SU-DHL-6 (cell line): ENCODE measurements around the gene MAML3.

Experiments
- H2AFZ ChIP-seq: fragments of 200-600 bp; sonication (generic); 2 replicates; pipeline ENCODE4 v1.6.1; 2014; ENCODE audit warnings: low read depth, mild to moderate bottlenecking, moderate library complexity, mixed read lengths, antibody characterized with exemption, low read length; ENCODE audit not compliant: severe bottlenecking
- H3F3A ChIP-seq: fragments of 200-600 bp; shearing (Covaris generic); 2 replicates; pipeline ENCODE4 v1.6.0; 2016; ENCODE audit warnings: antibody characterized with exemption, mild to moderate bottlenecking; ENCODE audit not compliant: insufficient read depth
- H3K27ac ChIP-seq: fragments of 200-600 bp; sonication (generic); 2 replicates; pipeline ENCODE4 v1.5.1; 2016; ENCODE audit warnings: low read depth, mild to moderate bottlenecking, low read length, moderate library complexity, mixed read lengths
- H3K27me3 ChIP-seq: fragments of 200-600 bp; sonication (generic), shearing (Covaris generic); 2 replicates; pipeline ENCODE4 v1.6.0; 2014; ENCODE audit warnings: mild to moderate bottlenecking, low read length
- H3K36me3 ChIP-seq: fragments of 200-600 bp; sonication (generic); 2 replicates; pipeline ENCODE4 v1.6.1; 2014; ENCODE audit warnings: mild to moderate bottlenecking, low read length, mixed read lengths
- H3K4me2 ChIP-seq: fragments of 300-600, 200-600 bp; shearing (Covaris generic), sonication (generic); 2 replicates; pipeline ENCODE4 v1.6.0; 2014; ENCODE audit warnings: low read length, low read depth, mild to moderate bottlenecking; ENCODE audit not compliant: poor library complexity, severe bottlenecking
- H3K4me3 ChIP-seq: fragments of 200-600 bp; sonication (generic); 2 replicates; pipeline ENCODE4 v1.5.1; 2014; ENCODE audit warnings: antibody characterized with exemption, low read length, mild to moderate bottlenecking, mixed read lengths; ENCODE audit not compliant: insufficient read depth, poor library complexity, severe bottlenecking
- H3K79me2 ChIP-seq: fragments of 200-600 bp; sonication (generic); 2 replicates; pipeline ENCODE4 v1.6.1; 2014; ENCODE audit warnings: mild to moderate bottlenecking, low read length, moderate library complexity; ENCODE audit not compliant: insufficient read depth
- H3K9ac ChIP-seq: fragments of 200-600 bp; sonication (generic); 2 replicates; pipeline ENCODE4 v1.7.0; 2014; ENCODE audit warnings: mild to moderate bottlenecking, low read length
- H3K9me2 ChIP-seq: fragments of 200-600 bp; sonication (generic); replicated peaks from 2 replicates; pipeline ENCODE4 v1.6.1; 2014; ENCODE audit warnings: low read length; ENCODE audit not compliant: insufficient read depth
- H3K9me3 ChIP-seq: fragments of 200-600 bp; sonication (generic); 2 replicates; pipeline ENCODE4 v1.6.1; 2014; ENCODE audit warnings: low read length, mixed read lengths; ENCODE audit not compliant: insufficient read depth
- H4K20me1 ChIP-seq: fragments of 200-600 bp; sonication (generic); 2 replicates; pipeline ENCODE4 v1.6.1; 2014; ENCODE audit warnings: low read depth, mild to moderate bottlenecking, antibody characterized with exemption, low read length, moderate library complexity, mixed read lengths
- CTCF ChIP-seq: fragments of 200-600 bp; sonication (generic); IDR thresholded peaks from one replicate; pipeline ENCODE4 v1.5.1; 2017; ENCODE audit warnings: antibody characterized with exemption, mild to moderate bottlenecking, low read length, moderate library complexity; ENCODE audit not compliant: insufficient read depth, poor library complexity, severe bottlenecking
- EZH2phosphoT487 ChIP-seq: fragments of 200-600 bp; sonication (generic), shearing (Covaris generic); conservative IDR thresholded peaks from 2 replicates; pipeline ENCODE4 v1.6.1; 2018; ENCODE audit warnings: mild to moderate bottlenecking, antibody characterized with exemption, low read length, moderate library complexity, mixed read lengths

The MAML3 gene

GRCh38 chr4:139920486-139921002 lies 233.4 kb downstream of the MAML3 start:
- Histone ChIP-seq H3K4me3 (no peak overlapping the region), H3K9ac (no peak overlapping the region), H3K4me2 (no peak overlapping the region), H4K20me1 (no peaks in the 10 kb centered on the region), H3K36me3 (no peaks in the 10 kb centered on the region), H3K79me2 (no peaks in the 10 kb centered on the region), H3K9me2 (no peaks in the 10 kb centered on the region), H2AFZ (no peak overlapping the region), H3K27ac (no peak overlapping the region), H3K27me3 (no peaks in the 10 kb centered on the region), H3F3A (no peaks in the 10 kb centered on the region), H3K9me3 (no peaks in the 10 kb centered on the region)
- TF ChIP-seq CTCF (no peak), EZH2phosphoT487 (no peak)

- Histone ChIP-seq H4K20me1 (no peaks in the 10 kb centered on the region), H3F3A (no peaks in the 10 kb centered on the region), H3K27me3 (no peaks in the 10 kb centered on the region), H3K9me3 (no peaks in the 10 kb centered on the region), H3K36me3 (no peaks in the 10 kb centered on the region), H3K27ac (no peak overlapping the region), H2AFZ (no peak overlapping the region), H3K4me2 (no peak overlapping the region), H3K79me2 (no peaks in the 10 kb centered on the region), H3K4me3 (no peak overlapping the region), H3K9me2 (no peaks in the 10 kb centered on the region), H3K9ac (no peak overlapping the region)
- TF ChIP-seq CTCF: no peak
- no peak for TF ChIP-seq EZH2phosphoT487
Measured at GRCh38 chr4:139919521-139919920, 234.5 kb downstream of the MAML3 start.

GRCh38 chr4:139919004-139919403 lies 235.0 kb downstream of the MAML3 start:
- no peaks in the 10 kb centered on the region for H3K79me2 ChIP-seq
- no peak overlapping the region for H3K9ac ChIP-seq
- H3K9me2 ChIP-seq: no peaks in the 10 kb centered on the region
- no peaks in the 10 kb centered on the region for H3F3A ChIP-seq
- no peaks in the 10 kb centered on the region for H3K9me3 ChIP-seq
- no peaks in the 10 kb centered on the region for H3K36me3 ChIP-seq
- no peaks in the 10 kb centered on the region for H3K27me3 ChIP-seq
- H3K4me3 ChIP-seq: no peak overlapping the region
- TF ChIP-seq EZH2phosphoT487 (no peak), CTCF (no peak)
- H4K20me1 ChIP-seq: no peaks in the 10 kb centered on the region
- H2AFZ ChIP-seq: no peak overlapping the region
- no peak overlapping the region for H3K4me2 ChIP-seq
- H3K27ac ChIP-seq: no peak overlapping the region
